HUES48 (cell line): ENCODE measurements around the gene GPRC5D.

Source experiments
- H3K27ac ChIP-seq: one replicate; pipeline ENCODE4 v1.7.0; 2013; ENCODE audit warnings: low read depth, low read length, inconsistent platforms
- H3K27me3 ChIP-seq: 2 replicates; pipeline ENCODE4 v1.6.1; 2013; ENCODE audit warnings: mild to moderate bottlenecking, low read length; ENCODE audit not compliant: control insufficient read depth, insufficient read depth
- H3K36me3 ChIP-seq: 2 replicates; pipeline ENCODE4 v1.6.1; 2013; ENCODE audit warnings: low read length; ENCODE audit not compliant: control insufficient read depth, insufficient read depth
- H3K4me1 ChIP-seq: 2 replicates; pipeline ENCODE4 v1.6.1; 2013; ENCODE audit warnings: mild to moderate bottlenecking, low read length; ENCODE audit not compliant: control insufficient read depth, insufficient read depth
- H3K4me3 ChIP-seq: 2 replicates; pipeline ENCODE4 v1.5.1; 2013; ENCODE audit warnings: mild to moderate bottlenecking, low read depth, low read length
- H3K9ac ChIP-seq: 2 replicates; pipeline ENCODE4 v1.6.1; 2013; ENCODE audit warnings: mild to moderate bottlenecking, low read depth, low read length, moderate library complexity
- H3K9me3 ChIP-seq: 2 replicates; pipeline ENCODE4 v1.6.1; 2013; ENCODE audit warnings: low read length; ENCODE audit not compliant: control insufficient read depth, insufficient read depth

GPRC5D gene

GRCh38 chr12:12952036-12952435, at the start of gene GPRC5D:
GPRC5D (minus strand) TSS chr12:12952170; CDS start chr12:12950384, 1,786 bp downstream.
- H3K9me3 ChIP-seq, result no peaks in the 10 kb centered on the region
- H3K36me3 ChIP-seq, result 0 out of 2 replicates have a peak, but pooled peaks cover 5% of the 10 kb centered on the region
- no peak within 1 kb of the TSS for H3K9ac ChIP-seq
- no peak within 1 kb of the TSS for H3K4me3 ChIP-seq
- H3K4me1 ChIP-seq, result no peaks in the 10 kb centered on the region
- no peak within 1 kb of the TSS for H3K27ac ChIP-seq
- no peaks in the 10 kb centered on the region for H3K27me3 ChIP-seq

- Histone ChIP-seq H3K27me3 (peaks cover 21% of the 10 kb centered on the region), H3K4me3 (peak overlapping the region; percentile 77), H3K9me3 (no peaks in the 10 kb centered on the region), H3K27ac (no peak overlapping the region), H3K36me3 (no peaks in the 10 kb centered on the region), H3K4me1 (peaks cover 27% of the 10 kb centered on the region), H3K9ac (no peak overlapping the region)
Measured at GRCh38 chr12:13001775-13002040, 49.7 kb upstream of the GPRC5D start.

GRCh38 chr12:13000925-13001774, 49.2 kb upstream of the GPRC5D start:
- Histone ChIP-seq H3K27me3 (peaks cover 21% of the 10 kb centered on the region), H3K27ac (peak overlapping the region; percentile 52), H3K9me3 (no peaks in the 10 kb centered on the region), H3K4me1 (peaks cover 26% of the 10 kb centered on the region), H3K36me3 (no peaks in the 10 kb centered on the region), H3K9ac (peak overlapping the region; percentile 61), H3K4me3 (peak overlapping the region; percentile 77)

GRCh38 chr12:13000616-13000924, 48.6 kb upstream of the GPRC5D start:
- H3K9ac ChIP-seq, result peak overlapping the region; percentile 61
- peak overlapping the region; percentile 52 for H3K27ac ChIP-seq
- H3K4me3 ChIP-seq, result peak overlapping the region; percentile 77
- H3K36me3 ChIP-seq, result no peaks in the 10 kb centered on the region
- H3K27me3 ChIP-seq, result peaks cover 21% of the 10 kb centered on the region
- H3K4me1 ChIP-seq, result peaks cover 20% of the 10 kb centered on the region
- H3K9me3 ChIP-seq, result no peaks in the 10 kb centered on the region

- Histone ChIP-seq H3K4me3 (peak within 1 kb of the TSS; percentile 84), H3K27me3 (peaks cover 21% of the 10 kb centered on the region), H3K36me3 (no peaks in the 10 kb centered on the region), H3K9ac (peak within 1 kb of the TSS; percentile 61), H3K27ac (peak within 1 kb of the TSS; percentile 54), H3K9me3 (no peaks in the 10 kb centered on the region), H3K4me1 (peaks cover 16% of the 10 kb centered on the region; the same call in 1 of the 2 replicates)
Measured at GRCh38 chr12:12999959-13000615, 48.1 kb upstream of the GPRC5D start, which contains the start of gene HEBP1. HEBP1 (minus strand) TSS chr12:13000265; CDS start chr12:13000114, 151 bp downstream.

GRCh38 chr12:12999271-12999958, 47.4 kb upstream of the GPRC5D start:
- Histone ChIP-seq H3K36me3 (no peaks in the 10 kb centered on the region), H3K9ac (peak overlapping the region; percentile 39; the same call in 1 of the 2 replicates), H3K4me1 (peaks cover 13% of the 10 kb centered on the region; the same call in 1 of the 2 replicates), H3K9me3 (no peaks in the 10 kb centered on the region), H3K27ac (peak overlapping the region; percentile 54), H3K4me3 (peak overlapping the region; percentile 84), H3K27me3 (peaks cover 21% of the 10 kb centered on the region)

GRCh38 chr12:12998248-12998647, 46.3 kb upstream of the GPRC5D start:
- Histone ChIP-seq H3K9ac (no peak overlapping the region), H3K27ac (no peak overlapping the region), H3K4me3 (no peak overlapping the region), H3K9me3 (no peaks in the 10 kb centered on the region), H3K27me3 (peaks cover 17% of the 10 kb centered on the region), H3K36me3 (no peaks in the 10 kb centered on the region), H3K4me1 (peaks cover 13% of the 10 kb centered on the region; the same call in 1 of the 2 replicates)

- H3K27ac ChIP-seq, result no peak overlapping the region
- H3K9ac ChIP-seq, result no peak overlapping the region
- H3K4me3 ChIP-seq, result no peak overlapping the region
- H3K4me1 ChIP-seq, result peaks cover 14% of the 10 kb centered on the region
- H3K27me3 ChIP-seq, result peaks cover 13% of the 10 kb centered on the region
- no peaks in the 10 kb centered on the region for H3K36me3 ChIP-seq
- no peaks in the 10 kb centered on the region for H3K9me3 ChIP-seq
Measured at GRCh38 chr12:12997734-12998133, 45.8 kb upstream of the GPRC5D start.

GRCh38 chr12:12997156-12997555, 45.2 kb upstream of the GPRC5D start:
- no peaks in the 10 kb centered on the region for H3K36me3 ChIP-seq
- peaks cover 7% of the 10 kb centered on the region for H3K27me3 ChIP-seq
- H3K4me1 ChIP-seq, result peaks cover 20% of the 10 kb centered on the region
- no peak overlapping the region for H3K27ac ChIP-seq
- no peaks in the 10 kb centered on the region for H3K9me3 ChIP-seq
- no peak overlapping the region for H3K4me3 ChIP-seq
- H3K9ac ChIP-seq, result no peak overlapping the region

GRCh38 chr12:12996209-12996608, 44.2 kb upstream of the GPRC5D start:
- Histone ChIP-seq H3K27me3 (no peaks in the 10 kb centered on the region; the same call in 1 of the 2 replicates), H3K4me1 (peaks cover 21% of the 10 kb centered on the region), H3K4me3 (no peak overlapping the region), H3K27ac (no peak overlapping the region), H3K36me3 (no peaks in the 10 kb centered on the region), H3K9me3 (no peaks in the 10 kb centered on the region), H3K9ac (no peak overlapping the region)

GRCh38 chr12:12995088-12995487, 43.1 kb upstream of the GPRC5D start:
- Histone ChIP-seq H3K9me3 (no peaks in the 10 kb centered on the region), H3K4me3 (no peak overlapping the region), H3K9ac (no peak overlapping the region), H3K36me3 (no peaks in the 10 kb centered on the region), H3K4me1 (peaks cover 32% of the 10 kb centered on the region), H3K27ac (no peak overlapping the region), H3K27me3 (no peaks in the 10 kb centered on the region)
